Measurements from ENCODE around the gene RHEB. TPM values are rescaled to one million over a fixed set of nuclear protein-coding genes. Genes with fewer than 3 reads are reported as not detected.
A peak's percentile ranks its signal among the peaks of the same experiment; 100 is the strongest.

RHEB gene
- total and polyA plus RNA-seq, 2 of the 13 experiments (the other 11 are each of a cell fraction or from before 2014, with no cell fraction given), result 55.0 to 77.6 TPM

GRCh38 chr7:151448261-151449252 lies 71.1 kb downstream of the RHEB start (continued):
- TF ChIP-seq PHF8 (CRISPR knock-in tag; IDR thresholded peaks at IDR 0.05) (peak; percentile 32; the same call in 1 of the 2 replicates), CEBPB (IDR thresholded peaks at IDR 0.05; ENCODE audit: borderline replicate concordance, low read depth, low read length) (no peak), ZNF800 (CRISPR knock-in tag; IDR thresholded peaks at IDR 0.05) (0 out of 2 replicates have a peak, but pooled peaks have one; percentile 33), HDAC1 (CRISPR knock-in tag; IDR thresholded peaks at IDR 0.05) (no peak), LCORL (IDR thresholded peaks at IDR 0.05) (no peak), LCORL (CRISPR knock-in tag; IDR thresholded peaks at IDR 0.05) (0 out of 2 replicates have a peak, but pooled peaks have one; percentile 51), CENPX (CRISPR knock-in tag; IDR thresholded peaks at IDR 0.05) (no peak), FOXA3 (CRISPR knock-in tag; IDR thresholded peaks at IDR 0.05) (no peak), MATR3 (CRISPR knock-in tag; IDR thresholded peaks at IDR 0.05) (no peak), ZFP36L1 (CRISPR knock-in tag; IDR thresholded peaks at IDR 0.05) (no peak), ZNF841 (CRISPR knock-in tag; IDR thresholded peaks at IDR 0.05; ENCODE audit: borderline replicate concordance) (no peak), ZNF512 (CRISPR knock-in tag; IDR thresholded peaks at IDR 0.05) (no peak), YY1 (IDR thresholded peaks at IDR 0.05; ENCODE audit: insufficient read depth, insufficient replicate concordance, low read depth, low read length) (peak; percentile 44), U2AF2 (IDR thresholded peaks at IDR 0.05; ENCODE audit: low read depth, low read length) (no peak), SKIL (CRISPR knock-in tag; IDR thresholded peaks at IDR 0.05; ENCODE audit: borderline replicate concordance) (no peak), BCL6 (CRISPR knock-in tag; IDR thresholded peaks at IDR 0.05) (no peak), ZSCAN9 (CRISPR knock-in tag; IDR thresholded peaks at IDR 0.05; ENCODE audit: borderline replicate concordance) (no peak), TEF (CRISPR knock-in tag; IDR thresholded peaks at IDR 0.05) (no peak), HOMEZ (CRISPR knock-in tag; IDR thresholded peaks at IDR 0.05; ENCODE audit: low read depth) (no peak), ZMAT3 (CRISPR knock-in tag; conservative IDR thresholded peaks at IDR 0.05) (no peak), ZNF556 (CRISPR knock-in tag; IDR thresholded peaks at IDR 0.05; ENCODE audit: borderline replicate concordance) (0 out of 2 replicates have a peak, but pooled peaks have one; percentile 8), ZNF589 (CRISPR knock-in tag; conservative IDR thresholded peaks at IDR 0.05) (no peak)

All from HepG2 (cell line).